Measurements from ENCODE around the gene ZNF311.
"Not testable (repeated sequence)": the region's sequence is repeated elsewhere in the genome, so short reads cannot be mapped to it uniquely, and the experiment has no call there.

ZNF311 gene

DNA sequence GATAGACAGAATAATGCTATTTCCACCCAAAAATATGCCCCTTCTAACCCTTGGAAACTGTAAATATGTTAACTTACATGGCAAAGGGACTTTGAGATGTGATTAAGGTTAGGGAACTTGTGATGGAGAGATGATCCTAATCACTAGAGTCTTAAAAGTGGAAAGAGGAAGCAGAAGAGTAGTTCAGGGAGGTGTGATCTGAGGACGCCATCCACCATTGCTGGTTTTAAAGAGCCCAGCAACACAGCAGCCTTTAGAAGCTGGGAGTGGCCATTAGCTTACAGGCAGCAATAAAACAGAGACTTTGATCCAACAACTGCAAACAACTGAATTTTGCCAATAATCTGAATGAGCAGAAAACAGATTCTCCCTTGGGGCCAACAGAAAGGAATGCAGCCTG is 30.6 kb downstream of the ZNF311 start:
- TF ChIP-seq, protein P1, sequence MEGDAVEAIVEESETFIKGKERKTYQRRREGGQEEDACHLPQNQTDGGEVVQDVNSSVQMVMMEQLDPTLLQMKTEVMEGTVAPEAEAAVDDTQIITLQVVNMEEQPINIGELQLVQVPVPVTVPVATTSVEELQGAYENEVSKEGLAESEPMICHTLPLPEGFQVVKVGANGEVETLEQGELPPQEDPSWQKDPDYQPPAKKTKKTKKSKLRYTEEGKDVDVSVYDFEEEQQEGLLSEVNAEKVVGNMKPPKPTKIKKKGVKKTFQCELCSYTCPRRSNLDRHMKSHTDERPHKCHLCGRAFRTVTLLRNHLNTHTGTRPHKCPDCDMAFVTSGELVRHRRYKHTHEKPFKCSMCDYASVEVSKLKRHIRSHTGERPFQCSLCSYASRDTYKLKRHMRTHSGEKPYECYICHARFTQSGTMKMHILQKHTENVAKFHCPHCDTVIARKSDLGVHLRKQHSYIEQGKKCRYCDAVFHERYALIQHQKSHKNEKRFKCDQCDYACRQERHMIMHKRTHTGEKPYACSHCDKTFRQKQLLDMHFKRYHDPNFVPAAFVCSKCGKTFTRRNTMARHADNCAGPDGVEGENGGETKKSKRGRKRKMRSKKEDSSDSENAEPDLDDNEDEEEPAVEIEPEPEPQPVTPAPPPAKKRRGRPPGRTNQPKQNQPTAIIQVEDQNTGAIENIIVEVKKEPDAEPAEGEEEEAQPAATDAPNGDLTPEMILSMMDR (conservative IDR thresholded peaks at IDR 0.05; ENCODE audit: low read depth), result no peak
- DNase-seq (ENCODE audit: low spot score), result no peak
- H3K27ac ChIP-seq, result no peak overlapping the region
- ChIA-PET CTCF (no interaction called here), POLR2A (ENCODE audit: low non-redundant PET) (no interaction called here)

DNA sequence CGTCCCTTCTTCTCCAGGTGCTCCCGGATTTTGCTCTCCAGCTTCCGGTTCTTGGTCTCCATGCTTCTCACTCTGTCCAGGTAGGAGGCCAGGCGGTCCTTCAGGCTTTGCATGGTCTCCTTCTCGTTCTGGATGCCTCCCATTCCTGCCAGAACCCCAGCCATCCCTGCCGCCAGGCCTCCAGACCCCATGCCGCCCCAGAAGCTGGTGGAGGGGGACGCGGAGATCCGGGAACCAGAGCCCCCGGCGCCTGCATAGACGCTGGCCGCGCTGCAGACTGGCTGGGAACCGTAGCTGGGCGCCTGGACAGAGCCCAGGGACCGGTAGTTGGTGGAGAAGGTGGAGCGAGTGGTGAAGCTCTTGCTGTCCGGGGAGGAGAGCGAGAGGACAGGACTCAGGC is 35.1 kb downstream of the ZNF311 start:
- CTCF ChIA-PET; H3K27ac ChIP-seq; DNase-seq (ENCODE audit: low spot score); POLR2A ChIA-PET (ENCODE audit: low non-redundant PET): not testable (repeated sequence)

DNA sequence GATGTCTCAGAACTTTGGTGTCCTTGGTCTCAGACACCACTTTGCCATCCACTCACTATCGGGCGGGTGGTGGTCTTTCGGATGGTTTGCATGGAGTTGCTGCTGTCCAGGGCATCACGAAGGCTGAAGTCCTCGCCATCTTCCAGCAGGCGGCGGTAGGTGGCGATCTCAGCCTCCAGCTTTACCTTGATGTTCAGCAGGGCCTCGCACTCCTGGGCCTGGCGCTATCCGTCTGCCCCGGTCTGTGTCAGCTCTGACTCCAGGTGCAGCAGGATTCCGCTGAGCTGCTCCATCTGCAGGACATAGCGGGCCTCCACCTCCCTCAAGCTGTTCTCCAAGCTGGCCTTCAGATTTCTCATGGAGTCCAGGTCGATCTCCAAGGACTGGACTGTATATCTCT is 36.0 kb downstream of the ZNF311 start:
- POLR2A ChIA-PET (ENCODE audit: low non-redundant PET), result no interaction called here
- TF ChIP-seq, protein P1 (conservative IDR thresholded peaks at IDR 0.05; ENCODE audit: low read depth), result no peak
- no peak overlapping the region for H3K27ac ChIP-seq
- no peak for DNase-seq (ENCODE audit: low spot score)
- CTCF ChIA-PET, result no interaction called here

DNA sequence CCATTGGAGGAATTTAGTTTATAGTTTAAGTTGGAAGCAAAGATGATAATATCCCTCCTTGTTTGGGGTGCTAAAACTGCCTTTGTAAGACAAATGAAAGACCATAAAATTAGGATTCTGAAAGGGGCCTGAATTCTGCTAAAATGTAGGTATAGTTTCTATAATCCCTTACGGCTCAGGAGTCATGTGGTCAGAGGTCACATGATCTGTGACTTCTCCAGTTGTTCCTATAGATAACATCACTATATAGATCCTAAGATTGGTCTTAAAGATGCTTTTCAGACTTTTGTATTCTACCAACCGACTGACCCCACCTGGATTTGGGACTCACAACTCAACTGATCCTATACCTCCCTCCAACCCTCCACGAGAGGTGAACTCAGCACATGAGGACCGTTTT is 36.6 kb downstream of the ZNF311 start:
- ChIA-PET CTCF (no interaction called here), POLR2A (ENCODE audit: low non-redundant PET) (no interaction called here)
- no peak for DNase-seq (ENCODE audit: low spot score)
- no peak overlapping the region for H3K27ac ChIP-seq
- TF ChIP-seq, protein P1 (conservative IDR thresholded peaks at IDR 0.05; ENCODE audit: low read depth), result no peak

DNA sequence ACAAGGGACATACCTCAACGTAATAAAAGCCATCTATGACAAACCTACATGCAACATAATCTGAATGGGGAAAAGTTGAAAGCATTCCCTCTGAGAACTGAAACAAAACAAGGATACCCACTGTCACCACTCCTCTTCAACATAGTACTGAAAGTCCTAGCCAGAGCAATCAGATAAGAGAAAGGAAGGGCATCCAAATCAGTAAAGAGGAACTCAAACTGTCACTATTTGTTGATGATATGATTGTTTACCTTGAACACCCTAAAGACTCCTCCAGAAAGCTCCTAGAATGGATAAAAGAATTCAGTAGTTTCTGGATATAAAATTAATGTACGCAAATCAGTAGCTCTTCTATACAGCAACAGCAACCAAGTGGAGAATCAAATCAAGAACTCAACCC is 39.4 kb downstream of the ZNF311 start:
- TF ChIP-seq, protein P1 (conservative IDR thresholded peaks at IDR 0.05; ENCODE audit: low read depth), result no peak
- ChIA-PET CTCF (no interaction called here), POLR2A (ENCODE audit: low non-redundant PET) (no interaction called here)
- no peak for DNase-seq (ENCODE audit: low spot score)
- H3K27ac ChIP-seq, result no peak overlapping the region

DNA sequence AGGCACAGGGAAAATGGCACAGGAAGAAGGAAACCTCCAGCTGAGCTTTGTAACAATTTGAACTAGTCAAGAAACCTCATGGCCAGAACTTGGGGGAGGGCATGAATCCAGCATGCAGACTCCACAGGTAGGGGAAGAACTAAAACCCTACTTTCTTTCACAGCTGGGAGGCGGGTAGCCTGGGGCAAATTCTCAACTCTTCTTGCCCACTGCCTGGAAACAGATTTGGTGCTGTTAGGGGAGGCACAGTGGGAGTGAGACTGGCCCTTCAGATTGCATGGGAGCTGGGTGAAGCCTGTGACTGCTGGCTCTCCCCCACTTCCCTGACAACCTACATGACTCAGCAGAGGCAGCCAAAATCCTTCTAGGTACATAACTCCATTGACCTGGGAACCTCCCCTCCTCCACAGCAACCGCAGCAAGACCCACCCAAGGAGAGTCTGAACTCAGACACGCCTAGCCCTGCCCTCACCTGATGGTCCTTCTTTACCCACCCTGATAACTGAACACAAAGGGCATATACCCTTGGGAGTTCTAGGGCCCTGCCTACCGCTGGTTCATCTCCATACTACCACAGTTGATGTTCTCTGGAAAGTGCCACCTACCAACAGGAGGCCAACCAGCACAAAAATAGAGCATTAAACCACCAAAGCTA is 44.1 kb downstream of the ZNF311 start:
- POLR2A ChIA-PET (ENCODE audit: low non-redundant PET), result no interaction called here
- TF ChIP-seq, protein P1 (conservative IDR thresholded peaks at IDR 0.05; ENCODE audit: low read depth), result no peak
- CTCF ChIA-PET, result interaction anchor here (0.7 kb wide), 1 partner anchor 8 kb away, joined by 5 read pairs; no protein-coding TSS in a partner anchor
- no peak for DNase-seq (ENCODE audit: low spot score)
- H3K27ac ChIP-seq, result no peak overlapping the region

DNA sequence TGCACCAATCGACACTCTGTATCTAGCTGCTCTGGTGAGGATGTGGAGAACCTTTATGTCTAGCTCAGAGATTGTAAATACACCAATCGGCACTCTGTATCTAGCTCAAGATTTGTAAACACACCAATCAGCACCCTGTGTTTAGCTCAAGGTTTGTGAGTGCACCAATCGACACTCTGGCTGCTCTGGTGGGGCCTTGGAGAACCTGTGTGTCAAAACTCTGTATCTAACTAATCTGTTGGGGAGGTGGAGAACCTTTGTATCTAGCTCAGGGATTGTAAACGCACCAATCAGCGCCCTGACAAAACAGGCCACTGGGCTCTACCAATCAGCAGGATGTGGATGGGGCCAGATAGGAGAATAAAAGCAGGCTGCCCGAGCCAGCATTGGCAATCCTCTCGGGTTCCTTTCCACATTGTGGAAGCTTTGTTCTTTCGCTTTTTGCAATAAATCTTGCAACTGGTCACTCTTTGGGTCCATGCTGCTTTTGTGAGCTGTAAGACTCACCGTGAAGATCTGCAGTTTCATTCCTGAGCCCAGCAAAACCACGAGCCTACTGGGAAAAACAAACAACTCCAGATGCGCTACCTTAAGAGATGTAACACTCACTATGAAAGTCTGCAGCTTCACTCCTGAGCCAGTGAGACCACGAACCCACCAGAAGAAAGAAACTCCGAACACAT is 46.4 kb downstream of the ZNF311 start:
- POLR2A ChIA-PET (ENCODE audit: low non-redundant PET); DNase-seq (ENCODE audit: low spot score); H3K27ac ChIP-seq: not testable (repeated sequence)
- CTCF ChIA-PET, result interaction anchor here (0.6 kb wide), 1 partner anchor 122 kb away, joined by 3 read pairs; no protein-coding TSS in a partner anchor

DNA sequence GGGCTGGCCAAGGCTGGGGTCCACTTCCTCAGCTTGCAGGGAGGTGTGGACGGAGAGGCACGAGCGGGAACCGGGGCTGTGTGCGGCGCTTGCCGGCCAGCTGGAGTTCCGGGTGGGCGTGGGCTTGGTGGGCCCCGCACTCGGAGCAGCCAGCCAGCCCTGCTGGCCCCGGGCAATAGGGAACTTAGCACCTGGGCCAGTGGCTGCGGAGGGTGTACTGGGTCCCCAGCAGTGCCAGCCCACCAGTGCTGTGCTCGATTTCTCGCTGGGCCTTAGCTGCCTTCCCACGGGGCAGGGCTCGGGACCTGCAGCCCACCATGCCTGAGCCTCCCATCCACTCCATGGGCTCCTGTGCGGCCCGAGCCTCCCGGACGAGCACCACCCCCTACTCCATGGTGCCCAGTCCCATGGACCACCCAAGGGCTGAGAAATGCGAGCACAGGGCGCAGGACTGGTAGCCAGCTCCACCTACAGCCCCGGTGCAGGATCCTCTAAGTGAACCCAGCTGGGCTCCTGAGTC is 47.3 kb downstream of the ZNF311 start:
- DNase-seq (ENCODE audit: low spot score); CTCF ChIA-PET; H3K27ac ChIP-seq; POLR2A ChIA-PET (ENCODE audit: low non-redundant PET): not testable (repeated sequence)

Measured in RWPE1 (cell line).